ENCODE data around the gene KIAA1586. TPM values are rescaled to one million over a fixed set of nuclear protein-coding genes. Genes with fewer than 3 reads are reported as not detected.

KIAA1586 gene
- total and polyA plus RNA-seq, 9 donors, result 6.4 to 34.4 (median 20.0) TPM

GRCh38 chr6:57078531-57079207 lies 32.2 kb downstream of the KIAA1586 start:
- Histone ChIP-seq H3K4me1 (ENCODE audit: insufficient read depth) (no peaks in the 10 kb centered on the region), H3K27me3 (no peaks in the 10 kb centered on the region), H3K27ac (no peak overlapping the region), H3K9me3 (no peaks in the 10 kb centered on the region), H3K4me3 (no peak overlapping the region), H3K36me3 (no peaks in the 10 kb centered on the region)
- WGBS, 3 donors, result 88 to 100% (median 90%) methylated on average over 1 of the region's 1 CpG
- no peak for DNase-seq
- TF ChIP-seq CTCF (IDR thresholded peaks at IDR 0.05) (no peak), POLR2A (IDR thresholded peaks at IDR 0.05) (no peak), EP300 (IDR thresholded peaks at IDR 0.05) (no peak)
- intact Hi-C loops (cut with DNase I), result no loop called here

- TF ChIP-seq CTCF (IDR thresholded peaks at IDR 0.05) (no peak), POLR2A (IDR thresholded peaks at IDR 0.05) (no peak)
- intact Hi-C loops (cut with DNase I), result no loop called here
Observed at GRCh38 chr6:57085471-57085870, 39.0 kb downstream of the KIAA1586 start.

GRCh38 chr6:57086843-57087242 lies 40.4 kb downstream of the KIAA1586 start:
- H3K9me3 ChIP-seq, result no peaks in the 10 kb centered on the region
- intact Hi-C loops (cut with DNase I), result no loop called here
- H3K36me3 ChIP-seq, result no peaks in the 10 kb centered on the region

More at GRCh38 chr6:57085471-57085870, 39.0 kb downstream of the KIAA1586 start:
- H3K27me3 ChIP-seq, result no peaks in the 10 kb centered on the region
- no peaks in the 10 kb centered on the region for H3K36me3 ChIP-seq
- 90 to 92% (median 91%) methylated on average over 2 of the region's 2 CpGs for WGBS, 3 donors
- no peaks in the 10 kb centered on the region for H3K4me1 ChIP-seq (ENCODE audit: insufficient read depth)
- no peak for DNase-seq
- no peak overlapping the region for H3K4me3 ChIP-seq
- H3K9me3 ChIP-seq, result no peaks in the 10 kb centered on the region
- H3K27ac ChIP-seq, result no peak overlapping the region

GRCh38 chr6:57087916-57088315 lies 41.4 kb downstream of the KIAA1586 start:
- Histone ChIP-seq H3K36me3 (no peaks in the 10 kb centered on the region), H3K27ac (no peak overlapping the region), H3K27me3 (no peaks in the 10 kb centered on the region), H3K4me3 (no peak overlapping the region), H3K4me1 (ENCODE audit: insufficient read depth) (peaks cover 2% of the 10 kb centered on the region), H3K9me3 (no peaks in the 10 kb centered on the region)
- DNase-seq, result no peak
- 80 to 82% (median 82%) methylated on average over 4 of the region's 4 CpGs for WGBS, 3 donors
- intact Hi-C loops (cut with DNase I), result no loop called here
- TF ChIP-seq EP300 (IDR thresholded peaks at IDR 0.05) (no peak), POLR2A (IDR thresholded peaks at IDR 0.05) (no peak), CTCF (IDR thresholded peaks at IDR 0.05) (no peak)

More at GRCh38 chr6:57086843-57087242, 40.4 kb downstream of the KIAA1586 start:
- Histone ChIP-seq H3K27ac (no peak overlapping the region), H3K4me1 (ENCODE audit: insufficient read depth) (peaks cover 2% of the 10 kb centered on the region), H3K27me3 (no peaks in the 10 kb centered on the region), H3K4me3 (no peak overlapping the region)
- 96 to 98% (median 98%) methylated on average over 1 of the region's 1 CpG for WGBS, 3 donors
- DNase-seq, result no peak
- TF ChIP-seq CTCF (IDR thresholded peaks at IDR 0.05) (no peak), POLR2A (IDR thresholded peaks at IDR 0.05) (no peak), EP300 (IDR thresholded peaks at IDR 0.05) (no peak)
